ENCODE results near the gene LACTBL1. TPM values are rescaled to one million over a fixed set of nuclear protein-coding genes. Genes with fewer than 3 reads are reported as not detected.

Gene LACTBL1
- total RNA-seq, 1 experiment from 2014 or later = not detected

Other genes with a start within 250 kb of the LACTBL1 start
- gene TEX46, start 43.0 kb upstream of the LACTBL1 start, total RNA-seq (2014; rRNA removed; shearing (Covaris generic)) = 0.52 TPM in 1 of 2 replicates, not detected in the other
- gene KDM1A, start 46.6 kb upstream of the LACTBL1 start, total RNA-seq (2014; rRNA removed; shearing (Covaris generic)) = 468 and 490 TPM in 2 replicates
- 29.9 and 30.9 TPM in 2 replicates for gene LUZP1, start 196.0 kb upstream of the LACTBL1 start, total RNA-seq (2014; rRNA removed; shearing (Covaris generic))
- gene HTR1D, start 244.6 kb upstream of the LACTBL1 start, total RNA-seq (2014; rRNA removed; shearing (Covaris generic)) = 3.9 and 4.1 TPM in 2 replicates